Measurements from ENCODE around the gene ZC3H11A.
A peak's percentile ranks its signal among the peaks of the same experiment; 100 is the strongest.

The ZC3H11A gene

GRCh38 chr1:203772836-203773235, 22.6 kb upstream of the ZC3H11A start:
- H3K27me3 ChIP-seq (ENCODE audit: insufficient read depth, poor library complexity, severe bottlenecking) = no peaks in the 10 kb centered on the region
- no peak for DNase-seq (ENCODE audit: low read depth in 1 of 2, low spot score in 1 of 2)
- no peak for TF ChIP-seq SPI1 (IDR thresholded peaks at IDR 0.05; ENCODE audit: borderline replicate concordance, low read depth)
- TF ChIP-seq CTCF (IDR thresholded peaks at IDR 0.05; ENCODE audit: insufficient read depth, low read length) = no peak
- no peak for TF ChIP-seq GABPA (IDR thresholded peaks at IDR 0.05; ENCODE audit: low read depth)
- TF ChIP-seq POLR2AphosphoS5 (IDR thresholded peaks at IDR 0.05; ENCODE audit: low read depth) = no peak
- TF ChIP-seq, protein P1, sequence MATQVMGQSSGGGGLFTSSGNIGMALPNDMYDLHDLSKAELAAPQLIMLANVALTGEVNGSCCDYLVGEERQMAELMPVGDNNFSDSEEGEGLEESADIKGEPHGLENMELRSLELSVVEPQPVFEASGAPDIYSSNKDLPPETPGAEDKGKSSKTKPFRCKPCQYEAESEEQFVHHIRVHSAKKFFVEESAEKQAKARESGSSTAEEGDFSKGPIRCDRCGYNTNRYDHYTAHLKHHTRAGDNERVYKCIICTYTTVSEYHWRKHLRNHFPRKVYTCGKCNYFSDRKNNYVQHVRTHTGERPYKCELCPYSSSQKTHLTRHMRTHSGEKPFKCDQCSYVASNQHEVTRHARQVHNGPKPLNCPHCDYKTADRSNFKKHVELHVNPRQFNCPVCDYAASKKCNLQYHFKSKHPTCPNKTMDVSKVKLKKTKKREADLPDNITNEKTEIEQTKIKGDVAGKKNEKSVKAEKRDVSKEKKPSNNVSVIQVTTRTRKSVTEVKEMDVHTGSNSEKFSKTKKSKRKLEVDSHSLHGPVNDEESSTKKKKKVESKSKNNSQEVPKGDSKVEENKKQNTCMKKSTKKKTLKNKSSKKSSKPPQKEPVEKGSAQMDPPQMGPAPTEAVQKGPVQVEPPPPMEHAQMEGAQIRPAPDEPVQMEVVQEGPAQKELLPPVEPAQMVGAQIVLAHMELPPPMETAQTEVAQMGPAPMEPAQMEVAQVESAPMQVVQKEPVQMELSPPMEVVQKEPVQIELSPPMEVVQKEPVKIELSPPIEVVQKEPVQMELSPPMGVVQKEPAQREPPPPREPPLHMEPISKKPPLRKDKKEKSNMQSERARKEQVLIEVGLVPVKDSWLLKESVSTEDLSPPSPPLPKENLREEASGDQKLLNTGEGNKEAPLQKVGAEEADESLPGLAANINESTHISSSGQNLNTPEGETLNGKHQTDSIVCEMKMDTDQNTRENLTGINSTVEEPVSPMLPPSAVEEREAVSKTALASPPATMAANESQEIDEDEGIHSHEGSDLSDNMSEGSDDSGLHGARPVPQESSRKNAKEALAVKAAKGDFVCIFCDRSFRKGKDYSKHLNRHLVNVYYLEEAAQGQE (IDR thresholded peaks at IDR 0.05; ENCODE audit: insufficient replicate concordance, low read depth) = no peak
- H3K4me3 ChIP-seq (replicated peaks; ENCODE audit: insufficient read depth, low read length) = no peak overlapping the region
- no peak overlapping the region for H3K27ac ChIP-seq (replicated peaks)

GRCh38 chr1:203776636-203777035, 18.8 kb upstream of the ZC3H11A start:
- Histone ChIP-seq H3K4me3 (replicated peaks; ENCODE audit: insufficient read depth, low read length) (no peak overlapping the region), H3K27ac (replicated peaks) (no peak overlapping the region), H3K27me3 (ENCODE audit: insufficient read depth, poor library complexity, severe bottlenecking) (no peaks in the 10 kb centered on the region)
- DNase-seq (ENCODE audit: low read depth in 1 of 2, low spot score in 1 of 2) = peak in 1 of 2 experiments; percentile 28
- no peak for TF ChIP-seq POLR2AphosphoS5 (IDR thresholded peaks at IDR 0.05; ENCODE audit: low read depth)
- TF ChIP-seq CTCF (IDR thresholded peaks at IDR 0.05; ENCODE audit: insufficient read depth, low read length) = peak; percentile 6

GRCh38 chr1:203777596-203777995, 17.8 kb upstream of the ZC3H11A start:
- TF ChIP-seq CTCF (IDR thresholded peaks at IDR 0.05; ENCODE audit: insufficient read depth, low read length) (no peak), SPI1 (IDR thresholded peaks at IDR 0.05; ENCODE audit: borderline replicate concordance, low read depth) (no peak), POLR2AphosphoS5 (IDR thresholded peaks at IDR 0.05; ENCODE audit: low read depth) (no peak), GABPA (IDR thresholded peaks at IDR 0.05; ENCODE audit: low read depth) (no peak)
- TF ChIP-seq, protein P1 (IDR thresholded peaks at IDR 0.05; ENCODE audit: insufficient replicate concordance, low read depth) = no peak
- H3K27ac ChIP-seq (replicated peaks) = no peak overlapping the region
- no peak overlapping the region for H3K4me3 ChIP-seq (replicated peaks; ENCODE audit: insufficient read depth, low read length)
- H3K27me3 ChIP-seq (ENCODE audit: insufficient read depth, poor library complexity, severe bottlenecking) = no peaks in the 10 kb centered on the region
- no peak for DNase-seq (ENCODE audit: low read depth in 1 of 2, low spot score in 1 of 2)

- Histone ChIP-seq H3K27ac (replicated peaks) (no peak overlapping the region), H3K4me3 (replicated peaks; ENCODE audit: insufficient read depth, low read length) (no peak overlapping the region), H3K27me3 (ENCODE audit: insufficient read depth, poor library complexity, severe bottlenecking) (no peaks in the 10 kb centered on the region)
- TF ChIP-seq, protein P1 (IDR thresholded peaks at IDR 0.05; ENCODE audit: insufficient replicate concordance, low read depth) = no peak
- TF ChIP-seq POLR2AphosphoS5 (IDR thresholded peaks at IDR 0.05; ENCODE audit: low read depth) (no peak), GABPA (IDR thresholded peaks at IDR 0.05; ENCODE audit: low read depth) (no peak), SPI1 (IDR thresholded peaks at IDR 0.05; ENCODE audit: borderline replicate concordance, low read depth) (no peak)
- DNase-seq (ENCODE audit: low read depth in 1 of 2, low spot score in 1 of 2) = no peak
Observed at GRCh38 chr1:203778146-203778545, 17.3 kb upstream of the ZC3H11A start.

All from HL-60 (cell line).